ENCODE measurements around the gene RPS6KA5. TPM values are rescaled to one million over a fixed set of nuclear protein-coding genes. Genes with fewer than 3 reads are reported as not detected.

RPS6KA5 gene
- total and polyA plus RNA-seq, 2 donors from 2014 or later: 0.95 to 9.4 TPM

GRCh38 chr14:90851327-90852036, 209.0 kb downstream of the RPS6KA5 start:
- Histone ChIP-seq H3K27ac (ENCODE audit: low read depth in 2 of 2, low read length in 2 of 2) (no peak overlapping the region), H3K4me3 (ENCODE audit: low read length in 3 of 3) (no peak overlapping the region), H3K4me1 (ENCODE audit: control insufficient read depth in 2 of 3, insufficient read depth in 2 of 3, low read depth in 1 of 3, low read length in 3 of 3) (peaks cover 0 to 2% (median 0%) of the 10 kb centered on the region in 3 donors), H3K9ac (ENCODE audit: low read length in 3 of 3) (no peak overlapping the region), H3K9me3 (ENCODE audit: control insufficient read depth in 2 of 3, insufficient read depth in 1 of 3, low read length in 3 of 3) (no peaks in the 10 kb centered on the region), H3K36me3 (ENCODE audit: control insufficient read depth in 2 of 3, insufficient read depth in 3 of 3, low read length in 3 of 3) (no peaks in the 10 kb centered on the region), H3K27me3 (ENCODE audit: control insufficient read depth, insufficient read depth, low read length) (no peaks in the 10 kb centered on the region)
- FAIRE-seq: no peak
- DNase-seq: no peak
- TF ChIP-seq, protein P1, sequence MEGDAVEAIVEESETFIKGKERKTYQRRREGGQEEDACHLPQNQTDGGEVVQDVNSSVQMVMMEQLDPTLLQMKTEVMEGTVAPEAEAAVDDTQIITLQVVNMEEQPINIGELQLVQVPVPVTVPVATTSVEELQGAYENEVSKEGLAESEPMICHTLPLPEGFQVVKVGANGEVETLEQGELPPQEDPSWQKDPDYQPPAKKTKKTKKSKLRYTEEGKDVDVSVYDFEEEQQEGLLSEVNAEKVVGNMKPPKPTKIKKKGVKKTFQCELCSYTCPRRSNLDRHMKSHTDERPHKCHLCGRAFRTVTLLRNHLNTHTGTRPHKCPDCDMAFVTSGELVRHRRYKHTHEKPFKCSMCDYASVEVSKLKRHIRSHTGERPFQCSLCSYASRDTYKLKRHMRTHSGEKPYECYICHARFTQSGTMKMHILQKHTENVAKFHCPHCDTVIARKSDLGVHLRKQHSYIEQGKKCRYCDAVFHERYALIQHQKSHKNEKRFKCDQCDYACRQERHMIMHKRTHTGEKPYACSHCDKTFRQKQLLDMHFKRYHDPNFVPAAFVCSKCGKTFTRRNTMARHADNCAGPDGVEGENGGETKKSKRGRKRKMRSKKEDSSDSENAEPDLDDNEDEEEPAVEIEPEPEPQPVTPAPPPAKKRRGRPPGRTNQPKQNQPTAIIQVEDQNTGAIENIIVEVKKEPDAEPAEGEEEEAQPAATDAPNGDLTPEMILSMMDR (IDR thresholded peaks at IDR 0.05; ENCODE audit: borderline replicate concordance, extremely low read depth, insufficient read depth): no peak
- intact Hi-C loops (cut with DNase I): no loop called here

DNA sequence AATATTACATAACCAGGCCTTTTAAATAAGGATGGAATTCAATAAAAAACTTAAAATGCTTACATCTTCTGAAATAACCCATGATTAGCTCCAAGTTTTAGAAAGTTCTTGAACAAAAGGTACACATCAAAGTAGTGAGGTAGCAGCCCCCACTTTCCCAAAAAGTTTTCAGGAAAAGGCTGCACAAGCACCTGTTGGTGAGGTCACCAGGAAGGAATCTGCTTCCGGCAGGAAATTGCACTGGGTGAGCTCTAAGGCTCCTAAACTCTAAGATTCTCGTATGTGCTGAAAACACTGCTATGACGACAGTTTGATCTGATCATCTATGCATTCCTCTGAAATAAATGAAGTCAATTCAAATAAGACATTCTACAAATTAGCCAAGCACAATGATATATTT, 210.0 kb downstream of the RPS6KA5 start:
- H3K27me3 ChIP-seq (ENCODE audit: control insufficient read depth, insufficient read depth, low read length): no peaks in the 10 kb centered on the region
- DNase-seq (peak in 3 of 5 donors; percentile 42 to 79 (median 79)), FAIRE-seq (no peak)
- no peak overlapping the region for H3K9ac ChIP-seq (ENCODE audit: low read length in 3 of 3)
- intact Hi-C loops (cut with DNase I): no loop called here
- no peaks in the 10 kb centered on the region for H3K9me3 ChIP-seq (ENCODE audit: control insufficient read depth in 2 of 3, insufficient read depth in 1 of 3, low read length in 3 of 3)
- TF ChIP-seq, protein P1 (IDR thresholded peaks at IDR 0.05; ENCODE audit: borderline replicate concordance, extremely low read depth, insufficient read depth): no peak
- no peak overlapping the region for H3K27ac ChIP-seq (ENCODE audit: low read depth in 2 of 2, low read length in 2 of 2)
- no peaks in the 10 kb centered on the region for H3K36me3 ChIP-seq (ENCODE audit: control insufficient read depth in 2 of 3, insufficient read depth in 3 of 3, low read length in 3 of 3)
- no peak overlapping the region for H3K4me3 ChIP-seq (ENCODE audit: low read length in 3 of 3)
- H3K4me1 ChIP-seq (ENCODE audit: control insufficient read depth in 2 of 3, insufficient read depth in 2 of 3, low read depth in 1 of 3, low read length in 3 of 3): peaks cover 0 to 2% (median 0%) of the 10 kb centered on the region in 3 donors

- no peak overlapping the region for H3K27ac ChIP-seq (ENCODE audit: low read depth in 2 of 2, low read length in 2 of 2)
- FAIRE-seq (no peak), DNase-seq (no peak)
- TF ChIP-seq, protein P1 (IDR thresholded peaks at IDR 0.05; ENCODE audit: borderline replicate concordance, extremely low read depth, insufficient read depth): no peak
- no peaks in the 10 kb centered on the region for H3K27me3 ChIP-seq (ENCODE audit: control insufficient read depth, insufficient read depth, low read length)
- no peak overlapping the region for H3K4me3 ChIP-seq (ENCODE audit: low read length in 3 of 3)
- no peaks in the 10 kb centered on the region for H3K9me3 ChIP-seq (ENCODE audit: control insufficient read depth in 2 of 3, insufficient read depth in 1 of 3, low read length in 3 of 3)
- no peaks in the 10 kb centered on the region for H3K36me3 ChIP-seq (ENCODE audit: control insufficient read depth in 2 of 3, insufficient read depth in 3 of 3, low read length in 3 of 3)
- intact Hi-C loops (cut with DNase I): no loop called here
- peaks cover 0 to 2% (median 0%) of the 10 kb centered on the region in 3 donors for H3K4me1 ChIP-seq (ENCODE audit: control insufficient read depth in 2 of 3, insufficient read depth in 2 of 3, low read depth in 1 of 3, low read length in 3 of 3)
- no peak overlapping the region for H3K9ac ChIP-seq (ENCODE audit: low read length in 3 of 3)
These were observed 210.5 kb downstream of the RPS6KA5 start for GRCh38 chr14:90849787-90850444.
